NCI-H748 (cell line): Measurements from ENCODE around the gene MAP1A.
A peak's percentile ranks its signal among the peaks of the same experiment; 100 is the strongest.

Source experiments
- DNase-seq: peaks from one replicate; lab custom pipeline; 2025; ENCODE audit not compliant: unreplicated experiment; lab: John Stamatoyannopoulos, UW

Gene MAP1A

GRCh38 chr15:43517354-43518196 lies at the start of gene MAP1A:
Gene MAP1A, plus strand, starts transcription at chr15:43517608. Its CDS starts 3,866 bp downstream, at chr15:43521474.
- no peak for DNase-seq

- no peak for DNase-seq
Measured at GRCh38 chr15:43469867-43470266, 47.5 kb upstream of the MAP1A start.

GRCh38 chr15:43471975-43472374 lies 45.4 kb upstream of the MAP1A start:
- no peak for DNase-seq

- DNase-seq, result no peak
Measured at GRCh38 chr15:43473885-43474284, 43.5 kb upstream of the MAP1A start.

- DNase-seq, result no peak
Measured at GRCh38 chr15:43483297-43484128, 33.9 kb upstream of the MAP1A start.

GRCh38 chr15:43484455-43484854 lies 33.0 kb upstream of the MAP1A start:
- no peak for DNase-seq

GRCh38 chr15:43487271-43487895 lies 30.0 kb upstream of the MAP1A start:
- DNase-seq, result no peak

- DNase-seq, result no peak
Measured at GRCh38 chr15:43488790-43489189, 28.6 kb upstream of the MAP1A start.

GRCh38 chr15:43489191-43489590 lies 28.2 kb upstream of the MAP1A start:
- DNase-seq, result peak; percentile 7

GRCh38 chr15:43492266-43492665 lies 25.1 kb upstream of the MAP1A start:
- DNase-seq, result peak; percentile 32

- DNase-seq, result peak; percentile 93
Measured at GRCh38 chr15:43492673-43493601, 24.5 kb upstream of the MAP1A start, which contains the start of gene TP53BP1. Gene TP53BP1, minus strand, starts transcription at chr15:43493156. Its CDS starts 113 bp downstream, at chr15:43493043.

GRCh38 chr15:43493703-43494472 lies 23.5 kb upstream of the MAP1A start:
- DNase-seq, result peak; percentile 20

- no peak for DNase-seq
Measured at GRCh38 chr15:43498990-43499389, 18.4 kb upstream of the MAP1A start.

- no peak for DNase-seq
Measured at GRCh38 chr15:43499635-43500034, 17.8 kb upstream of the MAP1A start.

- no peak for DNase-seq
Measured at GRCh38 chr15:43505738-43506137, 11.7 kb upstream of the MAP1A start.

- no peak for DNase-seq
Measured at GRCh38 chr15:43508421-43508820, 9.0 kb upstream of the MAP1A start.

- DNase-seq, result peak; percentile 51
Measured at GRCh38 chr15:43508991-43509659, 8.3 kb upstream of the MAP1A start.

- no peak for DNase-seq
Measured at GRCh38 chr15:43509660-43510199, 7.7 kb upstream of the MAP1A start.
